Spleen (tissue), 11 donors: ENCODE results near the gene TMTC4. TPM values are rescaled to one million over a fixed set of nuclear protein-coding genes. Genes with fewer than 3 reads are reported as not detected.

Experiments used
- DNase-seq: peaks from one replicate; pipeline ENCODE4 v3.0.0-alpha.2; 2020
- H3K27ac ChIP-seq, 8 donors: fragments of 200-600 bp; sonication (generic) in 7 of 8; 1 replicate in 4 of 8; 2 replicates in 4 of 8; pipeline versions ENCODE4 v1.5.0 to v1.8.0; 2016 to 2021; ENCODE audit warnings: inconsistent platforms in 4 of 8, mild to moderate bottlenecking in 4 of 8, moderate library complexity in 1 of 8
- H3K27me3 ChIP-seq, 7 donors: fragments of 200-600 bp; sonication (generic) in 6 of 7; replicated peaks in 1 of 7; 1 replicate in 4 of 7; 2 replicates in 3 of 7; pipeline versions ENCODE4 v1.5.0 to v1.8.0; 2016 to 2021; ENCODE audit warnings: inconsistent platforms in 3 of 7, mild to moderate bottlenecking in 1 of 7
- H3K36me3 ChIP-seq, 6 donors: fragments of 200-600 bp; sonication (generic) in 5 of 6; 1 replicate in 4 of 6; 2 replicates in 2 of 6; pipeline versions ENCODE4 v1.5.0 to v1.8.0; 2016 to 2021; ENCODE audit warnings: inconsistent platforms in 2 of 6
- H3K4me1 ChIP-seq, 6 donors: fragments of 200-600 bp; sonication (generic) in 5 of 6; 1 replicate in 3 of 6; 2 replicates in 3 of 6; pipeline versions ENCODE4 v1.5.0 to v1.8.0; 2016 to 2021; ENCODE audit warnings: inconsistent platforms in 3 of 6
- H3K4me3 ChIP-seq, 8 donors: fragments of 200-600 bp; sonication (generic) in 7 of 8; 1 replicate in 4 of 8; 2 replicates in 4 of 8; pipeline versions ENCODE4 v1.5.0 to v1.8.0; 2016 to 2021; ENCODE audit warnings: inconsistent platforms in 4 of 8, mild to moderate bottlenecking in 4 of 8, moderate library complexity in 2 of 8
- H3K9me3 ChIP-seq, 8 donors: fragments of 200-600 bp; sonication (generic) in 7 of 8; 1 replicate in 4 of 8; 2 replicates in 4 of 8; pipeline versions ENCODE4 v1.5.0 to v1.8.0; 2016 to 2021; ENCODE audit warnings: inconsistent platforms in 4 of 8
- POLR2A ChIP-seq, 3 donors: fragments of 450-650 bp; IDR thresholded peaks; one replicate each; pipeline ENCODE4 v1.5.1; 2017; ENCODE audit warnings: antibody characterized with exemption in 3 of 3, mild to moderate bottlenecking in 1 of 3
- POLR2AphosphoS5 ChIP-seq, 3 donors: sonication (generic); formaldehyde crosslinking; IDR thresholded peaks; one replicate each; pipeline ENCODE4 v1.5.1; 2017; ENCODE audit warnings: antibody characterized with exemption in 3 of 3
- WGBS, 5 donors: extraction: QIAGEN DNeasy Blood & Tissue Kit in 3 of 5; methylation state at CpG; one replicate each; pipeline versions ENCODE4 v1.1.5 to v1.1.7; 2013 to 2018; 5-methylcytosine and 5-hydroxymethylcytosine counted together
- intact Hi-C: fragments of 100-400 bp; cut with DNase I; formaldehyde crosslinking; loops from one replicate; pipeline ENCODE4 v1.15.0; 2023; ENCODE audit warnings: low total_unique reads
- polyA plus RNA-seq, 3 donors: library from polyadenylated mRNA; stranded (reverse); fragments of 200-250 nt; gene quantifications; one replicate each; pipeline ENCODE4 v1.2.1, GENCODE V29; 2013
- total RNA-seq, 7 donors: library from RNA; depleted of rRNA in 3 of 7; stranded (reverse); fragments of >200 nt in 3 of 7; fragmentation: NEBNext Ultra II Directional in 4 of 7; extraction: Animal tissue kit (Norgen Biotek cat#: 25700) in 4 of 7; gene quantifications; one replicate each; pipeline versions ENCODE4 v1.1.0 to v1.2.1, GENCODE V29; 2016 to 2021
- TF ChIP-seq, protein P1 (sequence below), 11 experiments: fragments of 200-600 bp in 7 of 11; fragments of 450-650 bp in 4 of 11; sonication (generic) in 4 of 11; IDR thresholded peaks in 8 of 11; conservative IDR thresholded peaks in 3 of 11; 1 replicate in 7 of 11; 2 replicates in 4 of 11; pipeline versions ENCODE4 v1.4.0 to v1.8.0; 2016 to 2021; ENCODE audit warnings: antibody characterized with exemption in 11 of 11, inconsistent platforms in 4 of 11, mild to moderate bottlenecking in 1 of 11
- donor health status: healthy with polysubstance abuse.
- donor health status: DM: no; HTN: no; CAD: no; lungs with moderate emphysema.
- donor health status: DM: no; HTN: no; CAD: no.
- donor health status: Bipolar disorder and iron deficiency.
- donor health status: healthy.
- donor health status: DM: no; HTN: no; CAD: no.
- donor health status: DM: yes; HTN: yes; CAD: no.

TMTC4 gene
- total and polyA plus RNA-seq, 10 donors, result 3.7 to 17.7 (median 12.1) TPM

- no peaks in the 10 kb centered on the region for H3K27me3 ChIP-seq
- TF ChIP-seq, protein P1, sequence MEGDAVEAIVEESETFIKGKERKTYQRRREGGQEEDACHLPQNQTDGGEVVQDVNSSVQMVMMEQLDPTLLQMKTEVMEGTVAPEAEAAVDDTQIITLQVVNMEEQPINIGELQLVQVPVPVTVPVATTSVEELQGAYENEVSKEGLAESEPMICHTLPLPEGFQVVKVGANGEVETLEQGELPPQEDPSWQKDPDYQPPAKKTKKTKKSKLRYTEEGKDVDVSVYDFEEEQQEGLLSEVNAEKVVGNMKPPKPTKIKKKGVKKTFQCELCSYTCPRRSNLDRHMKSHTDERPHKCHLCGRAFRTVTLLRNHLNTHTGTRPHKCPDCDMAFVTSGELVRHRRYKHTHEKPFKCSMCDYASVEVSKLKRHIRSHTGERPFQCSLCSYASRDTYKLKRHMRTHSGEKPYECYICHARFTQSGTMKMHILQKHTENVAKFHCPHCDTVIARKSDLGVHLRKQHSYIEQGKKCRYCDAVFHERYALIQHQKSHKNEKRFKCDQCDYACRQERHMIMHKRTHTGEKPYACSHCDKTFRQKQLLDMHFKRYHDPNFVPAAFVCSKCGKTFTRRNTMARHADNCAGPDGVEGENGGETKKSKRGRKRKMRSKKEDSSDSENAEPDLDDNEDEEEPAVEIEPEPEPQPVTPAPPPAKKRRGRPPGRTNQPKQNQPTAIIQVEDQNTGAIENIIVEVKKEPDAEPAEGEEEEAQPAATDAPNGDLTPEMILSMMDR (IDR thresholded peaks at IDR 0.05 in 8 of 11, conservative IDR thresholded peaks at IDR 0.05 in 3 of 11), result no peak
- TF ChIP-seq POLR2AphosphoS5 (IDR thresholded peaks at IDR 0.05) (no peak), POLR2A (IDR thresholded peaks at IDR 0.05) (no peak)
- intact Hi-C loops, result no loop called here
- H3K9me3 ChIP-seq, result peaks cover 0 to 7% (median 0%) of the 10 kb centered on the region in 8 donors
- no peak for DNase-seq
- 78 to 91% (median 88%) methylated on average over 2 of the region's 2 CpGs for WGBS, 5 donors
- H3K27ac ChIP-seq, result peak overlapping the region in 1 of 8 donors; percentile 28
- no peaks in the 10 kb centered on the region for H3K4me1 ChIP-seq
- H3K4me3 ChIP-seq, result no peak overlapping the region
- peaks cover 0 to 3% (median 0%) of the 10 kb centered on the region in 6 donors for H3K36me3 ChIP-seq
These were observed 113.5 kb downstream of the TMTC4 start for GRCh38 chr13:100561158-100561499.

GRCh38 chr13:100560498-100561157 lies 114.0 kb downstream of the TMTC4 start:
- Histone ChIP-seq H3K27me3 (no peaks in the 10 kb centered on the region), H3K27ac (peak overlapping the region in 2 of 8 donors; percentile 47 to 52), H3K9me3 (peaks cover 0 to 2% (median 0%) of the 10 kb centered on the region in 8 donors), H3K4me1 (no peaks in the 10 kb centered on the region), H3K36me3 (no peaks in the 10 kb centered on the region), H3K4me3 (no peak overlapping the region)
- no peak for TF ChIP-seq POLR2A (IDR thresholded peaks at IDR 0.05)
- TF ChIP-seq, protein P1 (IDR thresholded peaks at IDR 0.05 in 8 of 11, conservative IDR thresholded peaks at IDR 0.05 in 3 of 11), result no peak
- TF ChIP-seq POLR2AphosphoS5 (IDR thresholded peaks at IDR 0.05), result peak in 1 of 3 donors; percentile 59
- DNase-seq, result no peak
- intact Hi-C loops, result no loop called here
- 89 to 95% (median 92%) methylated on average over 15 of the region's 15 CpGs for WGBS, 5 donors

GRCh38 chr13:100559886-100560285 lies 114.7 kb downstream of the TMTC4 start:
- 91 to 97% (median 97%) methylated on average over 8 of the region's 8 CpGs for WGBS, 5 donors
- peak overlapping the region in 2 of 8 donors; percentile 47 to 52 for H3K27ac ChIP-seq
- H3K4me1 ChIP-seq, result no peaks in the 10 kb centered on the region
- DNase-seq, result no peak
- H3K36me3 ChIP-seq, result peaks cover 0 to 4% (median 0%) of the 10 kb centered on the region in 6 donors
- H3K27me3 ChIP-seq, result no peaks in the 10 kb centered on the region
- H3K4me3 ChIP-seq, result no peak overlapping the region
- intact Hi-C loops, result no loop called here
- no peaks in the 10 kb centered on the region for H3K9me3 ChIP-seq
- no peak for TF ChIP-seq POLR2AphosphoS5 (IDR thresholded peaks at IDR 0.05)
- no peak for TF ChIP-seq POLR2A (IDR thresholded peaks at IDR 0.05)
- TF ChIP-seq, protein P1 (IDR thresholded peaks at IDR 0.05 in 8 of 11, conservative IDR thresholded peaks at IDR 0.05 in 3 of 11), result no peak

Other genes starting within 250 kb of the TMTC4 start
- gene GGACT, start 86.0 kb downstream of the TMTC4 start, total RNA-seq, result 10 to 100 TPM in 1 of 7 donors, 1 to 10 TPM in 6; 2.5 to 19.7 (median 5.9) TPM
- 1 to 10 TPM; 1.9 to 2.9 (median 2.7) TPM for gene GGACT, start 86.0 kb downstream of the TMTC4 start, polyA plus RNA-seq